Coronary artery (tissue), 2 donors: ENCODE data around the gene EMILIN1.
A peak's percentile ranks its signal among the peaks of the same experiment; 100 is the strongest.

Experiments
- DNase-seq: peaks from one replicate; pipeline ENCODE4 v3.0.0-alpha.2; 2017; ENCODE audit warnings: low spot score
- H3K27ac ChIP-seq, 2 donors: fragments of 200-600 bp; sonication (generic); one replicate each; pipeline ENCODE4 v1.5.1; 2016 to 2019
- H3K4me3 ChIP-seq: fragments of 200-600 bp; sonication (generic); 2 replicates; pipeline ENCODE4 v1.5.1; 2016; ENCODE audit warnings: mild to moderate bottlenecking, moderate library complexity
- TF ChIP-seq, protein P1 (sequence below): fragments of 200-600 bp; sonication (generic); IDR thresholded peaks from one replicate; pipeline ENCODE4 v1.5.1; 2019; ENCODE audit warnings: antibody characterized with exemption

EMILIN1 gene

DNA sequence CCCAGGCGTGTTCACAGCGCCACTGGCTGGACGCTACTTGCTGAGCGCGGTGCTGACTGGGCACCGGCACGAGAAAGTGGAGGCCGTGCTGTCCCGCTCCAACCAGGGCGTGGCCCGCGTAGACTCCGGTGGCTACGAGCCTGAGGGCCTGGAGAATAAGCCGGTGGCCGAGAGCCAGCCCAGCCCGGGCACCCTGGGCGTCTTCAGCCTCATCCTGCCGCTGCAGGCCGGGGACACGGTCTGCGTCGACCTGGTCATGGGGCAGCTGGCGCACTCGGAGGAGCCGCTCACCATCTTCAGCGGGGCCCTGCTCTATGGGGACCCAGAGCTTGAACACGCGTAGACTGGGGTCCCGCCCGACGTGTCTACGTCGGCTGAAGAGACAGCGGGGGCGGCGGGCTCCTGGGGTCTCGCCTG, 7.3 kb downstream of the EMILIN1 start:
- Histone ChIP-seq H3K27ac (peak overlapping the region; percentile 58 to 93), H3K4me3 (peak overlapping the region; percentile 79)
- DNase-seq = peak; percentile 91
- TF ChIP-seq, protein P1, sequence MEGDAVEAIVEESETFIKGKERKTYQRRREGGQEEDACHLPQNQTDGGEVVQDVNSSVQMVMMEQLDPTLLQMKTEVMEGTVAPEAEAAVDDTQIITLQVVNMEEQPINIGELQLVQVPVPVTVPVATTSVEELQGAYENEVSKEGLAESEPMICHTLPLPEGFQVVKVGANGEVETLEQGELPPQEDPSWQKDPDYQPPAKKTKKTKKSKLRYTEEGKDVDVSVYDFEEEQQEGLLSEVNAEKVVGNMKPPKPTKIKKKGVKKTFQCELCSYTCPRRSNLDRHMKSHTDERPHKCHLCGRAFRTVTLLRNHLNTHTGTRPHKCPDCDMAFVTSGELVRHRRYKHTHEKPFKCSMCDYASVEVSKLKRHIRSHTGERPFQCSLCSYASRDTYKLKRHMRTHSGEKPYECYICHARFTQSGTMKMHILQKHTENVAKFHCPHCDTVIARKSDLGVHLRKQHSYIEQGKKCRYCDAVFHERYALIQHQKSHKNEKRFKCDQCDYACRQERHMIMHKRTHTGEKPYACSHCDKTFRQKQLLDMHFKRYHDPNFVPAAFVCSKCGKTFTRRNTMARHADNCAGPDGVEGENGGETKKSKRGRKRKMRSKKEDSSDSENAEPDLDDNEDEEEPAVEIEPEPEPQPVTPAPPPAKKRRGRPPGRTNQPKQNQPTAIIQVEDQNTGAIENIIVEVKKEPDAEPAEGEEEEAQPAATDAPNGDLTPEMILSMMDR = no peak

DNA sequence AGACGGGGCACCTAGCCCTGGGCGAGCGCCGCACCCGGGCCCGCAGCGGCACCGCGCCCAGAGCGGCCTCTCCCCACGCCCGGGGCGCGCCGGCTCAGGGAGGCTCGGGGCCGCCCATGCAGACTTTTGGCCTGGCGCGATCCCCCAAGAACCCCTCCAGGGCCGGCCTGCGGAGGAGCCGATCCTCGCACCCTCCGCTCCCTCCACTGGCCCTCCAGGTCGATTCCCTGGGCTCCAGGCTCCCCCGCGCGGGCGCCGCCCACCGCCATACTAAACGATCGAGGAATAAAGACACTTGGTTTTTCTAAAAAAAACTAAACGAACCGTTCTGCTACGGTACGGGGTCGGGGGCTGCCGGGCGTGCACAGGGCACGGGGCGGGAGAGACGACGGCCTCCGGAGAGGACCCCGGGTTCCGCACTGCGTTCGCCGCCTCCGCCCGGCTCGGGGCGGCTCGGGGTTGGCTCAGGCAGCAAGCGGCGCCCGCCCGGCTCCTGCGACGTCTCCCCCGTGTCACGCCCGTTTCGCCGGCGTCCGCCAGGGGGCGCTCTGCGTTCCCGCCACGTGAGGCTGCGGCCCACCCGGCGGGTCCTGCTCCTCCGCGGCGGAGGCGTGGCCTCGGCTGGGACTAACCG, 7.8 kb downstream of the EMILIN1 start:
- DNase-seq = peak; percentile 96
- peak overlapping the region; percentile 58 to 93 for H3K27ac ChIP-seq
- TF ChIP-seq, protein P1 = peak; percentile 87
- H3K4me3 ChIP-seq = peak overlapping the region; percentile 79

DNA sequence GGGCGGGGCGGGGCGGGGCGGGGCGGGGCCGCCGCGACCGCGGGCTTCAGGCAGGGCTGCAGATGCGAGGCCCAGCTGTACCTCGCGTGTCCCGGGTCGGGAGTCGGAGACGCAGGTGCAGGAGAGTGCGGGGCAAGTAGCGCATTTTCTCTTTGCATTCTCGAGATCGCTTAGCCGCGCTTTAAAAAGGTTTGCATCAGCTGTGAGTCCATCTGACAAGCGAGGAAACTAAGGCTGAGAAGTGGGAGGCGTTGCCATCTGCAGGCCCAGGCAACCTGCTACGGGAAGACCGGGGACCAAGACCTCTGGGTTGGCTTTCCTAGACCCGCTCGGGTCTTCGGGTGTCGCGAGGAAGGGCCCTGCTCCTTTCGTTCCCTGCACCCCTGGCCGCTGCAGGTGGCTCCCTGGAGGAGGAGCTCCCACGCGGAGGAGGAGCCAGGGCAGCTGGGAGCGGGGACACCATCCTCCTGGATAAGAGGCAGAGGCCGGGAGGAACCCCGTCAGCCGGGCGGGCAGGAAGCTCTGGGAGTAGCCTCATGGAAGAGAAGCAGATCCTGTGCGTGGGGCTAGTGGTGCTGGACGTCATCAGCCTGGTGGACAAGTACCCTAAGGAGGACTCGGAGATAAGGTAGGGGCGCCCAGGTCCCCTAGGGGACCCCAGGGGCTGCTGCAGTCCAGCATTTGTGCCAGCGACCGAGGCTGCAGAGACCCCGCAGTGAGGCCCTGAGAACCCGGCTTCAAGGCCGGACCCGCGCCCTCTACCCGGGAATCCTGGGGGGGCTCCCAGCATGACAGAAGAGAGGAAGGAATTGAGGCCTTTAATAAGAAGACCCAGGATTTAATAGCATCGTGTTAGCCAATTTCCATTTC, 8.5 kb downstream of the EMILIN1 start, which contains the start of gene KHK:
TSS of gene KHK (plus strand) at position 49 of the 870 bp plus-strand sequence. CDS start at position 537, 488 bp downstream.
- TF ChIP-seq, protein P1 = no peak
- peak; percentile 83 for DNase-seq
- peak within 1 kb of the TSS; percentile 79 for H3K4me3 ChIP-seq
- peak within 1 kb of the TSS; percentile 58 to 93 for H3K27ac ChIP-seq

DNA sequence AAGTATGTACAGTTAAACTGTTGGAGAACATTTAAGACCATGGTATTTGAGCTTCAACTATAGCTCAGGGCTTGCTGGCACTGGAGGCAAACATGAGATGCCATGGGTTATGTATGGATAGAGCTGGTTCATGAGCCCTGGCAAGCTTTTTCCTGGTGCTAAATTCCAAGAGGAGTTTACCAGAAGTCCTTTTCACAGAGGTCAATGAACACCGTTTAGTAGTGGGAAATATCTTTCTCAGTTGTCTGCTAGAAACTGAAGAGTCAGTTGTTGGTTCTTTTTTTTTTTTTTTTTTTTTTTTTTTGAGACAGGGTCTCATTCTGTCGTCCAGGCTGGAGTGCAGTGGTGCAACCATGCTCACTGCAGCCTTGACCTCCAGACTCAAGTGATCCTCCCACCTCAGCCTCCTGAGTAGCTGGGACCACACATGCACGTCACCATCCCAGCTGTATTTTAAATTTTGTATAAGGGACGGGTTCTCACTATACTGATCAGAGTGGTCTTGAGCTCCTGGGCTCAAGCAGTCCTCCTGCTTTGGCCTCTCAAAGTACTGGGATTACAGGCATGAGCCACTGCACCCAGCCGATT, 9.5 kb downstream of the EMILIN1 start:
- Histone ChIP-seq H3K27ac (no peak overlapping the region), H3K4me3 (no peak overlapping the region)
- DNase-seq = no peak
- TF ChIP-seq, protein P1 = no peak

DNA sequence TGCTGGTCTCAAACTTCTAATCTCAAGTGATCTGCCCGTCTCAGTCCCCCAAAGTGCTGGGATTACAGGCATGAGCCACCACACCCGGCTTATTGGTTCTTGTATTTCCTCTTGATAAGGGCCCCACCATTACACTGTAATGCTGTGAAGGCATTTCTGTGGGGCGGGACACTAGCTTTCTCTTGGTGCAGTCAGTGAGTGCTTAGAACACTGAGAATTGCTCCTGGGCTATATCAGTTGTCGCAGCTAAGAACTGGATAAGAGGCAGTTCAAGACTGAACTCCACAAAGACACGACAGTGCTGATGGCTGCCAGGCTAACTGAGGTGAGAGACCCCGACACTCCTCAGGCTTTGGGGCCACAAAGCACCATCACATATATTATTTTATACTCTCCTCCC, 10.2 kb downstream of the EMILIN1 start:
- DNase-seq = no peak
- Histone ChIP-seq H3K4me3 (no peak overlapping the region), H3K27ac (no peak overlapping the region)
- TF ChIP-seq, protein P1 = no peak

DNA sequence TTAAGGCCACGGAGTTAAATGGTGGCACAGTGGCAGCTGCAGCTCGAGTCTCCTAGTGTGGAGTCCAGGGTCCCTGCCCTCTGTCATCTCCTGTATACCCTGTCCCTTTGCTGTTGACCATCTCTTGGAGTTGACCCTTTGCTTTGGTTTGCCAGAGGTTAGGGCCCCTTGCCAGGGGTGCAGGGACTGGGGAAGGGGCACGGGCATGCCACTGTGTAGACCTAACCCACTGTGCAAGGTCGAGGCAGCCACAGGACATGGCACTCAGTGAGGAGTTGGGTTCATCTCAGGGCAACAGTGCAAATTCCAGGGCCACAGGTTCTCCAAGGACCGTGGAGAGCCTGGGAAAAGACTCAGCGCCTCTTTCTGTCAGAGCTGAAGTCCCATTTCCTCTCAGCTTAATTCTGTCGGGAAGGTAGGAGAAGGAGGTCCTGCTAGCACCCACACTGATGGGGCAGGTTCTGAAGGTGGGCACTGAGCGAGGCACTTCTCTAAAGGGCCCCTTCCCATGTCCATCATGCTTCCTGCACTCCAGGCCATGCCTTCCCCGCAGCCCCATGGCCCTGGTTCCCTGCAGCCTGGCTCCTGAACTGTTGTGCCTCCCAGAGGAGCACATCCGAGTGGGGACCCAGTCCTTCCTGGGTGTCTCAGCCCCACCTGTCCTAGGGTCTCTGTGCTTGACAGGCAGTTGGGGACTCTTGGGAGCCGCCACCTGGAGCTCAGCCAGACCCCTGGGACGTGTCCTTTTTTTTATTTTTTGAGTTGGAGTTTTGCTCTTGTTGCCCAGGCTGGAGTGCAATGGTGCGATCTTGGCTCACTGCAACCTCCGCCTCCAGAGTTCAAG, 10.9 kb downstream of the EMILIN1 start:
- Histone ChIP-seq H3K4me3 (no peak overlapping the region), H3K27ac (no peak overlapping the region)
- TF ChIP-seq, protein P1 = no peak
- DNase-seq = no peak
